ENCODE data around the gene KIF17. TPM values are rescaled to one million over a fixed set of nuclear protein-coding genes. Genes with fewer than 3 reads are reported as not detected.
A peak's percentile ranks its signal among the peaks of the same experiment; 100 is the strongest.

Gene KIF17
- total RNA-seq, 4 donors from 2014 or later = 0.80 to 10.3 (median 2.2) TPM

DNA sequence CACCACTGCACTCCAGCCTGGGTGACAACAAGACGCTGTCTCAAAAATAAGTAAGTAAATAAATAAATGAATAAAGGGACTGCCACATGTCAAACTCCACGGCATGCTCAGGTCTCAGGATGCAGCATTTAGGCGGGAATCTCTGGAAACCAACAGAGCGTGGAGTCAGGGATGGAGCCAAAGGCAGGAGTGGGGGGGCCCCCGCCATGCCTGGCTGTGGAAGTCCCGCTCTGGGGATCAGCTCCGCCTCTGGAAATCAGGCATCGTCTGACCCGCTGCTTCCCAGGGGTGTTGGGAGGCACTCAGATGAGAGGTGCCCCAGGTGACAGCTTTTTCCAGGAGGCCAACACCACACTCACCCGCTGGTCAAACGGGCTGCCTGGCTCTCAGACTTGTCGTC is 20.2 kb downstream of the KIF17 start:
- H3K27me3 ChIP-seq = no peaks in the 10 kb centered on the region
- TF ChIP-seq, protein P1, sequence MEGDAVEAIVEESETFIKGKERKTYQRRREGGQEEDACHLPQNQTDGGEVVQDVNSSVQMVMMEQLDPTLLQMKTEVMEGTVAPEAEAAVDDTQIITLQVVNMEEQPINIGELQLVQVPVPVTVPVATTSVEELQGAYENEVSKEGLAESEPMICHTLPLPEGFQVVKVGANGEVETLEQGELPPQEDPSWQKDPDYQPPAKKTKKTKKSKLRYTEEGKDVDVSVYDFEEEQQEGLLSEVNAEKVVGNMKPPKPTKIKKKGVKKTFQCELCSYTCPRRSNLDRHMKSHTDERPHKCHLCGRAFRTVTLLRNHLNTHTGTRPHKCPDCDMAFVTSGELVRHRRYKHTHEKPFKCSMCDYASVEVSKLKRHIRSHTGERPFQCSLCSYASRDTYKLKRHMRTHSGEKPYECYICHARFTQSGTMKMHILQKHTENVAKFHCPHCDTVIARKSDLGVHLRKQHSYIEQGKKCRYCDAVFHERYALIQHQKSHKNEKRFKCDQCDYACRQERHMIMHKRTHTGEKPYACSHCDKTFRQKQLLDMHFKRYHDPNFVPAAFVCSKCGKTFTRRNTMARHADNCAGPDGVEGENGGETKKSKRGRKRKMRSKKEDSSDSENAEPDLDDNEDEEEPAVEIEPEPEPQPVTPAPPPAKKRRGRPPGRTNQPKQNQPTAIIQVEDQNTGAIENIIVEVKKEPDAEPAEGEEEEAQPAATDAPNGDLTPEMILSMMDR (IDR thresholded peaks at IDR 0.05) = no peak
- no peak for TF ChIP-seq POLR2A (IDR thresholded peaks at IDR 0.05)
- no peak overlapping the region for H3K27ac ChIP-seq
- DNase-seq = no peak
- H3K9me3 ChIP-seq = no peaks in the 10 kb centered on the region
- peaks cover 0 to 9% (median 1%) of the 10 kb centered on the region in 4 donors for H3K4me1 ChIP-seq
- no peak overlapping the region for H3K4me3 ChIP-seq
- no peaks in the 10 kb centered on the region for H3K36me3 ChIP-seq

DNA sequence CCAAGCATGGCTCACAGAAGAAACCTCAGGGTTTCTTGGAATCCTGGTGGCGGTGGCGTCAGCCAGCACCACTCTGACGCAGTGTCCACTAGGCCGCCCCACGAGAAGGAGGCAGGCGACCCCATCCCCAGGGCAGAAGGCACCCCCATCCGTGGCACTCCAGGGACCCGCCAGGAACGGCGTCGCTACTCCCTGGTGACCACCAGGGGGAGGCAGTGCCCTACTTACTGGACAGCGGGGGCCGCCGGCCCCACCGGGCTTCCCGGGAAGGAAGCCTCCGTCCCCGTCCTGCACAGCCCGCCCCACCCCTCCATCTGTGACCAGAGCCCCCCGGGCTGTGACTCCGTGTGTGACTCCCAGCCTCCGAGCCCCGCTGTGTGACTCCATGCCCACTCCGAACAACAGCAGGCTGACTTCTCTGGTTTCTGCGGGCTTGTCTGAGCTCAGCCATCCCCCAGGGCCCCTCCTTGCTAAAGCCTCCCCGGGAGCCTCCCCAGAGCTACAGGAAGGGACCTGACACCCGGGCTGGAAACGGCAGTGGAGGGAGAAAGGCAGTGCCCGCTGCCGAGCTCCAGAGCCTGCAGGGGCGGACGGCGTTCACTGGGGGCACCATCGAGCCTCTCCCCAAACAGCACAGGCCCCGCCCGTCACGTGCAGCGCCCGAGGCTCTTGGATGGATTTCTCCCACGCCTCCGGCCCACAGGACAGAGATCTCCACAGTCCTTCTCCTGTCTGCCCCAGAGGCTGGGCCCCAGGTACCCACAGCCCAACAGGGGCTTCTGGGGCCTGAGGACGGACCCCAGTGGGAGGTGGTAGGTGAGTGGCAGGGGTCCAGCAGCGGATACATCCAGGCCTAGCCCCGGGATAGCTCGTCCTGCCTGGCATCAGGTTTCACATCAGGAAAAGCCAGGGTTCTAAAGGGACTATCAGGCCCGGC is 21.1 kb downstream of the KIF17 start:
- peak in 1 of 2 donors; percentile 8 for TF ChIP-seq POLR2A (IDR thresholded peaks at IDR 0.05)
- TF ChIP-seq, protein P1 (IDR thresholded peaks at IDR 0.05) = peak; percentile 65 to 88 (median 86)
- no peaks in the 10 kb centered on the region for H3K27me3 ChIP-seq
- peaks cover 0 to 9% (median 1%) of the 10 kb centered on the region in 4 donors for H3K4me1 ChIP-seq
- H3K9me3 ChIP-seq = no peaks in the 10 kb centered on the region
- no peaks in the 10 kb centered on the region for H3K36me3 ChIP-seq
- H3K27ac ChIP-seq = peak overlapping the region; percentile 40 to 78 (median 75)
- peak; percentile 68 to 90 (median 89) for DNase-seq
- peak overlapping the region; percentile 53 to 86 (median 68) for H3K4me3 ChIP-seq

DNA sequence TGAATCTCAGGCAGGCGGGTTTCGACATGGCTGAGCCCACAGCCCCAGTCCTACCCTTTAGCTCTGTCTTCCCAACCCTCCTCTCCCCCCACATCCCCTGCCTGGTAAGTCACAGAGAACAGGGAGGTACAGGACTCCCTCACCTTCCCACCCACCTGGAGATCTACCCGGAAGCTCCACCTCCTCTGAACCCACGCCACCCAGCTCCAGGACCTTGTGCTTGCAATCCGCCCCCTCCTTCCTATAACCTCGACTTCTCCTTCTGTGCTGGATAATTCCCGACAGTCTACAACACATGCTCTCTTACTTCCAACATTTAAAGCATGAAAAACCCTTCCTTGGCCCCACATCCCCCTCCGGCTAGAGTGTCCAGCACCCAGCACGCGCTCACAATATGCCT is 22.3 kb downstream of the KIF17 start:
- no peak for DNase-seq
- Histone ChIP-seq H3K9me3 (no peaks in the 10 kb centered on the region), H3K36me3 (no peaks in the 10 kb centered on the region), H3K27ac (no peak overlapping the region), H3K4me3 (no peak overlapping the region), H3K4me1 (peaks cover 0 to 9% (median 1%) of the 10 kb centered on the region in 4 donors), H3K27me3 (no peaks in the 10 kb centered on the region)
- no peak for TF ChIP-seq POLR2A (IDR thresholded peaks at IDR 0.05)
- TF ChIP-seq, protein P1 (IDR thresholded peaks at IDR 0.05) = no peak

DNA sequence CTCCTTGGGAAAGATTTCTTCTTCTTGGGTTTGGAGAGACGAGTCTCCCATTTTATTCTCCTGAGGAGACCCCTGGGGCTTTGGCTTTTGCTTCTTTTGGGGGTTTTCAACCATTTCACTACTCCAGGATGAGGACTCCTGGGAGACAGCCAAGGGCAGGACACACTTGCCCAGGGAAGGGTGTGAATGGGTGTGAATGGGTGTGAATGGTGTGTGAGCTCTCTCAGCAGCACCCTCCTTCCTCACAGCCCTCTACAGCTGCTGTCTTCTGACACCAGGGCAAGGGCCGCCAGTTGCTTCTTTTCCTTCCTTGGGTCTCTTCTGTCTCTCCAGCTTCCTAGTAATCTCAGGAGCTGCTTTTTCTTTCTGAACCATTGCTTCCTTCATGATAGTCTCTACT is 24.2 kb downstream of the KIF17 start:
- TF ChIP-seq POLR2A (IDR thresholded peaks at IDR 0.05) = no peak
- TF ChIP-seq, protein P1 (IDR thresholded peaks at IDR 0.05) = no peak
- Histone ChIP-seq H3K9me3 (no peaks in the 10 kb centered on the region), H3K4me3 (no peak overlapping the region), H3K36me3 (no peaks in the 10 kb centered on the region), H3K4me1 (peaks cover 0 to 9% (median 1%) of the 10 kb centered on the region in 4 donors), H3K27ac (no peak overlapping the region), H3K27me3 (no peaks in the 10 kb centered on the region)
- DNase-seq = peak in 1 of 3 donors; percentile 21

DNA sequence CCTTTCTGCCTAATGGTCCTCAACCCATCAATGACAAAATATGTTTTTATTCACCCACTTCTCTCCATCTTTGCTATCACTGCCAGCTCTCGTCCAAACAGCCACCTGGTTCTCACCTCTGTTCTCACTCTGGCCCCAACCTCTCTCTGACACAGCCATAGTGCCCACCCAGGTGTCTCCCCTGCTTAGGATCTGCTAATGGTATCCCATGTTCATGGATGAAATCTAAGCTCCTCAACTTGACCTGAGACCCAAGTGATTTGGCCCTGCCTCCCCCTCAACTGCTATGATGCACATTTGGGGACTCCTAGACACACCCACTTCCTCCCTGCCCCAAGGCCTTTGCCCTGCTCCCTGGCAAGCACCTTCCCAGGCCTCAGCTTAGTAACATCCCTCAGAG is 25.9 kb downstream of the KIF17 start:
- no peaks in the 10 kb centered on the region for H3K9me3 ChIP-seq
- peaks cover 0 to 3% (median under 1%) of the 10 kb centered on the region in 4 donors for H3K4me1 ChIP-seq
- H3K27ac ChIP-seq = no peak overlapping the region
- DNase-seq = peak in 1 of 3 donors; percentile 7
- H3K27me3 ChIP-seq = no peaks in the 10 kb centered on the region
- H3K36me3 ChIP-seq = no peaks in the 10 kb centered on the region
- TF ChIP-seq, protein P1 (IDR thresholded peaks at IDR 0.05) = no peak
- TF ChIP-seq POLR2A (IDR thresholded peaks at IDR 0.05) = no peak
- H3K4me3 ChIP-seq = no peak overlapping the region

Data from Peyer's patch (tissue), 4 donors.